HFF-Myc (cell line): Measurements from ENCODE around the gene OVCH1.

Experiments used
- DNase-seq: peaks from one replicate; pipeline ENCODE4 v3.0.0-alpha.2; 2011; ENCODE audit warnings: low read depth; ENCODE audit errors: extremely low read depth
- H3K4me3 ChIP-seq: replicated peaks from 2 replicates; pipeline ENCODE4 v1.5.1; 2011; ENCODE audit warnings: low read depth, mild to moderate bottlenecking, control low read depth, low read length
- TF ChIP-seq, protein P1 (sequence below): IDR thresholded peaks from 2 replicates; pipeline ENCODE4 v1.5.1; 2012; ENCODE audit warnings: mild to moderate bottlenecking, low read depth, low read length, control low read depth; ENCODE audit errors: missing control alignments

Gene OVCH1

GRCh38 chr12:29537298-29537697 lies 39.8 kb upstream of the OVCH1 start:
- TF ChIP-seq, protein P1, sequence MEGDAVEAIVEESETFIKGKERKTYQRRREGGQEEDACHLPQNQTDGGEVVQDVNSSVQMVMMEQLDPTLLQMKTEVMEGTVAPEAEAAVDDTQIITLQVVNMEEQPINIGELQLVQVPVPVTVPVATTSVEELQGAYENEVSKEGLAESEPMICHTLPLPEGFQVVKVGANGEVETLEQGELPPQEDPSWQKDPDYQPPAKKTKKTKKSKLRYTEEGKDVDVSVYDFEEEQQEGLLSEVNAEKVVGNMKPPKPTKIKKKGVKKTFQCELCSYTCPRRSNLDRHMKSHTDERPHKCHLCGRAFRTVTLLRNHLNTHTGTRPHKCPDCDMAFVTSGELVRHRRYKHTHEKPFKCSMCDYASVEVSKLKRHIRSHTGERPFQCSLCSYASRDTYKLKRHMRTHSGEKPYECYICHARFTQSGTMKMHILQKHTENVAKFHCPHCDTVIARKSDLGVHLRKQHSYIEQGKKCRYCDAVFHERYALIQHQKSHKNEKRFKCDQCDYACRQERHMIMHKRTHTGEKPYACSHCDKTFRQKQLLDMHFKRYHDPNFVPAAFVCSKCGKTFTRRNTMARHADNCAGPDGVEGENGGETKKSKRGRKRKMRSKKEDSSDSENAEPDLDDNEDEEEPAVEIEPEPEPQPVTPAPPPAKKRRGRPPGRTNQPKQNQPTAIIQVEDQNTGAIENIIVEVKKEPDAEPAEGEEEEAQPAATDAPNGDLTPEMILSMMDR, result no peak
- no peak for DNase-seq
- no peak overlapping the region for H3K4me3 ChIP-seq

DNA sequence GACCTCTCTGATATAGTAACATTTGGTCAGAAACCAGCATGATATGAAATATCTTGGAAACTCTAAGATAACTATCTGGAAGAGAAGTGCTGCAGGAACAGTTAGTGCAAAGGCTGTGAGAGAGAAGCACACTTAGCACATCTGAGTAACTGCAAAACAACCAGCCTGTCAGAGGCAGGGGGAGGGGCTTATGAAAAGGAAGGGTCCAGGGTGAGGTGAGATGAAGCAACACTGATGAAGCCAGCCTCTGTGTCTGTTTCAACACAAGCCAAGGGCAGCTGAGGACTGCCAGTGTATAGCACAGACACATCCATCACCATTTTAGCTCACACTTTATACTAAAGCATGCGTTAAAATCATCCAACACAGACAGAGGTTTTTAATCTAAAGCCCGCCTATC lies 37.4 kb upstream of the OVCH1 start:
- TF ChIP-seq, protein P1, result no peak
- no peak for DNase-seq
- no peak overlapping the region for H3K4me3 ChIP-seq

DNA sequence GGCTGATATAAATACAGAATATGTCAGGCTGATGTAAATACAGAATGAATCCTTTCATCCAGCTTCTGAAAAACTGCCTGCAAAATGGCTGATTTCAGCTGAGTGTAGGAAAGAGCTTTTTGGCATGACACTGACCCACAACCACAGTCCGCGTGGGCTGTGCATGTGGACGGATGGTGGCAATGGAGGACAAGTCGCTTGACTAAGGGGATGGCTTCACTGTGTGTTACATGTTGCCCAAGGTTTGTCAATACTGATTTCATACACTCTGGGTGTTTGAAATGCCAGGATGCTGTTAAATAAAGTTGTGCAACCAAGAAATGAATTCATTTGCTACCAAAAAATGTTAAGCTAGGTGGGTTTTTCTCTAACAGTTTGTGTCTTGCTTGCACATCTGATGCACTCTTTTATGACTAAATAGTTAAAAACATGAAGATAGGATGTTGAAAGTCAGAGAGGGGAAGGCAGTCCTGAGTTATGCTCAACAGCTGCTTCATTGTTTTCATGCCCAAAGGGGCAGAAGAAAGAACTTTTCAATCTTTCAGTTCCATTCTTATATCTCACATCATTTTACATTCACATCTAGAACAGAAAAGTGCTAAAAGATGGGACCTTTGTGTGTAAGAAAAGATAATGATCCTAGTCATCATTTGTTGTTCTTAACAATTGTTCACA lies 36.5 kb upstream of the OVCH1 start:
- TF ChIP-seq, protein P1, result no peak
- DNase-seq, result no peak
- no peak overlapping the region for H3K4me3 ChIP-seq

- no peak for DNase-seq
- H3K4me3 ChIP-seq, result no peak overlapping the region
- TF ChIP-seq, protein P1, result no peak
These were observed 34.0 kb upstream of the OVCH1 start for GRCh38 chr12:29531471-29531870.

DNA sequence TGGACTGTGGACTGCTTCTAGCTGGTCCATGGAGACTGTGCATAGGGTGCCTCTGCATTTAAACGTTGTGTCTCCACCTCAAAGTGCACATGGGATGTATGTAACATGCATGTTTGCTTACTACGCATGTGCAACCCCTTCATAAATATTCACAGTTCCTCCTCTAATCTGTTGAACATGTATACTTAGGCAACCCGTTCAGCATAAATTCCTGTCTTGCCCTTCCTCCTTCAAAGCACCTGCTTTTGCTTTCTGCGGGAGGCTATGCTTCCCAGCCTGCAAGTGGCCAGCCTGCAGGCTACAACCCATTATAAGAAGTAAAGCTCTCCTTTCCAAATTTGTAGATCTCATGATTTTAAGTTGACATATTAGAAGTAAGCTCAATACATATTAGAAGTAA lies 33.0 kb upstream of the OVCH1 start:
- DNase-seq, result no peak
- no peak overlapping the region for H3K4me3 ChIP-seq
- TF ChIP-seq, protein P1, result no peak

DNA sequence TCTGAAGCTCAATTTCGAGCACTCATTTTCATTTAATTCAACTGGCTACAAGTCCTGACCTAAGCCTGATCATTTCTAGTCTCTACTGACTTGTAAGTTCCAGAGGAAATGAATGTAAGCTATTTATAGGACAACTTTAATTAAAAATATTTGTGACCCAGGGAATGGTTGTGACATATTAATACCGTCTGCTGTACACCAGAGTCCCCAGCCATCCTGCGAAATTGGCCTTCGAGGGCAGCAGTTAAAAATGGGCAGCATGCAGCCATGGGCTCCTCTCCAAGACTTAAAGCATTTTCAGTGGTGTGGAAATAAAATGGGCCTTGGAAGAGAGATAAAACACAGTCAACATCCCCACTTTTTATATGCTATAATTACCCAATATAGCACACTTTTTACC lies 30.7 kb upstream of the OVCH1 start:
- DNase-seq, result no peak
- TF ChIP-seq, protein P1, result no peak

GRCh38 chr12:29521951-29522350 lies 24.5 kb upstream of the OVCH1 start:
- H3K4me3 ChIP-seq, result no peak overlapping the region
- TF ChIP-seq, protein P1, result no peak
- no peak for DNase-seq

More for the DNA sequence above, 30.7 kb upstream of the OVCH1 start:
- H3K4me3 ChIP-seq, result no peak overlapping the region
